HepG2 (cell line): Measurements from ENCODE around the gene CPAMD8.

Source experiments
- ATF3 ChIP-seq: sonication (generic); formaldehyde crosslinking; IDR thresholded peaks from 2 replicates; pipeline ENCODE4 v1.4.0; 2020; ENCODE audit warnings: missing genetic modification reagents
- ATF7 ChIP-seq, 2 experiments: fragments of 450-650 bp in 1 of 2; sonication (generic) in 1 of 2; formaldehyde crosslinking in 1 of 2; IDR thresholded peaks; 2 replicates each; pipeline versions ENCODE4 v1.4.0 to v1.6.1; 2016 to 2020; ENCODE audit warnings: antibody characterized with exemption in 1 of 2, mild to moderate bottlenecking in 1 of 2, missing genetic modification reagents in 1 of 2
- BHLHE40 ChIP-seq: IDR thresholded peaks from 2 replicates; pipeline ENCODE4 v1.6.1; 2011; ENCODE audit warnings: low read length, improper control_type of control experiment
- HNRNPUL1 ChIP-seq: fragments of 200-400 bp; formaldehyde crosslinking; IDR thresholded peaks from 2 replicates; pipeline ENCODE4 v1.6.1; 2017; ENCODE audit warnings: low read depth, mild to moderate bottlenecking, low read length, moderate library complexity
- JUNB ChIP-seq: sonication (generic); formaldehyde crosslinking; IDR thresholded peaks from 2 replicates; pipeline ENCODE4 v1.8.0; 2022; ENCODE audit warnings: missing genetic modification reagents, mild to moderate bottlenecking, borderline replicate concordance
- MYC ChIP-seq: sonication (generic); formaldehyde crosslinking; IDR thresholded peaks from 2 replicates; pipeline ENCODE4 v1.9.0; 2021; ENCODE audit warnings: missing genetic modification reagents, borderline replicate concordance
- POLR2A ChIP-seq, 2 experiments: IDR thresholded peaks; 2 replicates each; pipeline ENCODE4 v1.6.1; 2011; ENCODE audit warnings: low read depth in 2 of 2, low read length in 2 of 2, mild to moderate bottlenecking in 1 of 2, moderate library complexity in 1 of 2; ENCODE audit not compliant: insufficient read depth in 1 of 2
- TAF1 ChIP-seq: sonication (generic); formaldehyde crosslinking; IDR thresholded peaks from 2 replicates; pipeline ENCODE4 v1.4.0; 2020; ENCODE audit warnings: missing genetic modification reagents
- ZNF337 ChIP-seq: sonication (generic); formaldehyde crosslinking; IDR thresholded peaks from 2 replicates; pipeline ENCODE4 v1.5.1; 2020; ENCODE audit warnings: missing genetic modification reagents, low read depth, mild to moderate bottlenecking, borderline replicate concordance
- TF ChIP-seq, protein P1 (sequence below): sonication (generic); formaldehyde crosslinking; IDR thresholded peaks from 2 replicates; pipeline ENCODE4 v1.5.0; 2020; ENCODE audit warnings: mild to moderate bottlenecking, missing genetic modification reagents, moderate library complexity

GRCh38 chr19:17021793-17022590 is 4.6 kb downstream of the CPAMD8 start:
- no peak for TF ChIP-seq BHLHE40
- no peak for TF ChIP-seq TAF1 (CRISPR knock-in tag)
- no peak for TF ChIP-seq ZNF337 (CRISPR knock-in tag)
- no peak for TF ChIP-seq MYC (CRISPR knock-in tag)
- TF ChIP-seq ATF3 = no peak
- TF ChIP-seq, protein P1, sequence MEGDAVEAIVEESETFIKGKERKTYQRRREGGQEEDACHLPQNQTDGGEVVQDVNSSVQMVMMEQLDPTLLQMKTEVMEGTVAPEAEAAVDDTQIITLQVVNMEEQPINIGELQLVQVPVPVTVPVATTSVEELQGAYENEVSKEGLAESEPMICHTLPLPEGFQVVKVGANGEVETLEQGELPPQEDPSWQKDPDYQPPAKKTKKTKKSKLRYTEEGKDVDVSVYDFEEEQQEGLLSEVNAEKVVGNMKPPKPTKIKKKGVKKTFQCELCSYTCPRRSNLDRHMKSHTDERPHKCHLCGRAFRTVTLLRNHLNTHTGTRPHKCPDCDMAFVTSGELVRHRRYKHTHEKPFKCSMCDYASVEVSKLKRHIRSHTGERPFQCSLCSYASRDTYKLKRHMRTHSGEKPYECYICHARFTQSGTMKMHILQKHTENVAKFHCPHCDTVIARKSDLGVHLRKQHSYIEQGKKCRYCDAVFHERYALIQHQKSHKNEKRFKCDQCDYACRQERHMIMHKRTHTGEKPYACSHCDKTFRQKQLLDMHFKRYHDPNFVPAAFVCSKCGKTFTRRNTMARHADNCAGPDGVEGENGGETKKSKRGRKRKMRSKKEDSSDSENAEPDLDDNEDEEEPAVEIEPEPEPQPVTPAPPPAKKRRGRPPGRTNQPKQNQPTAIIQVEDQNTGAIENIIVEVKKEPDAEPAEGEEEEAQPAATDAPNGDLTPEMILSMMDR (CRISPR knock-in tag) = no peak
- TF ChIP-seq HNRNPUL1 = no peak
- no peak for TF ChIP-seq JUNB
- no peak for TF ChIP-seq POLR2A (IDR thresholded peaks at IDR 0.05; ENCODE audit: insufficient read depth in 1 of 2, low read depth in 2 of 2, low read length in 2 of 2)
- no peak for TF ChIP-seq ATF7 (IDR thresholded peaks at IDR 0.05)
- TF ChIP-seq ATF7 (CRISPR knock-in tag; IDR thresholded peaks at IDR 0.05) = no peak
